Suprapubic skin (tissue), 4 donors: ENCODE measurements around the gene HSD11B2. TPM values are rescaled to one million over a fixed set of nuclear protein-coding genes. Genes with fewer than 3 reads are reported as not detected.

Source experiments
- DNase-seq, 2 donors: peaks; one replicate each; pipeline ENCODE4 v3.0.0-alpha.2; 2019; ENCODE audit warnings: low spot score in 2 of 2
- H3K27ac ChIP-seq: fragments of 200-600 bp; sonication (generic); one replicate; pipeline ENCODE4 v1.5.1; 2019
- H3K27me3 ChIP-seq: fragments of 200-600 bp; sonication (generic); one replicate; pipeline ENCODE4 v1.5.1; 2019
- H3K36me3 ChIP-seq: fragments of 200-600 bp; sonication (generic); one replicate; pipeline ENCODE4 v1.5.1; 2019
- H3K4me1 ChIP-seq: fragments of 200-600 bp; sonication (generic); one replicate; pipeline ENCODE4 v1.5.1; 2019
- H3K4me3 ChIP-seq: fragments of 200-600 bp; sonication (generic); one replicate; pipeline ENCODE4 v1.5.1; 2019; ENCODE audit warnings: mild to moderate bottlenecking
- H3K9me3 ChIP-seq: fragments of 200-600 bp; sonication (generic); one replicate; pipeline ENCODE4 v1.5.1; 2019
- EP300 ChIP-seq: sonication (generic); formaldehyde crosslinking; IDR thresholded peaks from one replicate; pipeline ENCODE4 v1.6.1; 2017; ENCODE audit warnings: antibody characterized with exemption
- POLR2A ChIP-seq, 2 donors: fragments of 450-650 bp; IDR thresholded peaks; one replicate each; pipeline ENCODE4 v1.6.1; 2017; ENCODE audit warnings: antibody characterized with exemption in 2 of 2, mild to moderate bottlenecking in 2 of 2, moderate library complexity in 2 of 2
- POLR2AphosphoS5 ChIP-seq, 3 donors: sonication (generic); formaldehyde crosslinking; IDR thresholded peaks; one replicate each; pipeline ENCODE4 v1.6.1; 2017; ENCODE audit warnings: antibody characterized with exemption in 3 of 3
- WGBS: methylation state at CpG from one replicate; pipeline ENCODE4 v1.1.5; 2018; 5-methylcytosine and 5-hydroxymethylcytosine counted together
- total RNA-seq, 4 donors: library from RNA; depleted of rRNA; stranded (reverse); fragments of >200 nt; gene quantifications; one replicate each; pipeline ENCODE4 v1.1.0, GENCODE V29; 2016
- TF ChIP-seq, protein P1 (sequence below), 2 donors: fragments of 200-600 bp in 1 of 2; fragments of 450-650 bp in 1 of 2; sonication (generic) in 1 of 2; IDR thresholded peaks; one replicate each; pipeline ENCODE4 v1.5.1; 2016 to 2019; ENCODE audit warnings: antibody characterized with exemption in 2 of 2, mild to moderate bottlenecking in 1 of 2, moderate library complexity in 1 of 2

The HSD11B2 gene
- total RNA-seq, 4 donors from 2014 or later: 45.6 to 164 (median 69.1) TPM

- Histone ChIP-seq H3K36me3 (peaks cover 50% of the 10 kb centered on the region), H3K4me1 (peaks cover 48% of the 10 kb centered on the region), H3K4me3 (no peak overlapping the region), H3K27ac (no peak overlapping the region), H3K27me3 (no peaks in the 10 kb centered on the region), H3K9me3 (no peaks in the 10 kb centered on the region)
- TF ChIP-seq POLR2A (IDR thresholded peaks at IDR 0.05): no peak
- TF ChIP-seq, protein P1, sequence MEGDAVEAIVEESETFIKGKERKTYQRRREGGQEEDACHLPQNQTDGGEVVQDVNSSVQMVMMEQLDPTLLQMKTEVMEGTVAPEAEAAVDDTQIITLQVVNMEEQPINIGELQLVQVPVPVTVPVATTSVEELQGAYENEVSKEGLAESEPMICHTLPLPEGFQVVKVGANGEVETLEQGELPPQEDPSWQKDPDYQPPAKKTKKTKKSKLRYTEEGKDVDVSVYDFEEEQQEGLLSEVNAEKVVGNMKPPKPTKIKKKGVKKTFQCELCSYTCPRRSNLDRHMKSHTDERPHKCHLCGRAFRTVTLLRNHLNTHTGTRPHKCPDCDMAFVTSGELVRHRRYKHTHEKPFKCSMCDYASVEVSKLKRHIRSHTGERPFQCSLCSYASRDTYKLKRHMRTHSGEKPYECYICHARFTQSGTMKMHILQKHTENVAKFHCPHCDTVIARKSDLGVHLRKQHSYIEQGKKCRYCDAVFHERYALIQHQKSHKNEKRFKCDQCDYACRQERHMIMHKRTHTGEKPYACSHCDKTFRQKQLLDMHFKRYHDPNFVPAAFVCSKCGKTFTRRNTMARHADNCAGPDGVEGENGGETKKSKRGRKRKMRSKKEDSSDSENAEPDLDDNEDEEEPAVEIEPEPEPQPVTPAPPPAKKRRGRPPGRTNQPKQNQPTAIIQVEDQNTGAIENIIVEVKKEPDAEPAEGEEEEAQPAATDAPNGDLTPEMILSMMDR (IDR thresholded peaks at IDR 0.05): no peak
- no peak for TF ChIP-seq POLR2AphosphoS5 (IDR thresholded peaks at IDR 0.05)
- TF ChIP-seq EP300: no peak
- WGBS: 95% methylated on average over 19 of the region's 20 CpGs
- no peak for DNase-seq
These were observed 7.3 kb downstream of the HSD11B2 start for GRCh38 chr16:67438098-67438791.

DNA sequence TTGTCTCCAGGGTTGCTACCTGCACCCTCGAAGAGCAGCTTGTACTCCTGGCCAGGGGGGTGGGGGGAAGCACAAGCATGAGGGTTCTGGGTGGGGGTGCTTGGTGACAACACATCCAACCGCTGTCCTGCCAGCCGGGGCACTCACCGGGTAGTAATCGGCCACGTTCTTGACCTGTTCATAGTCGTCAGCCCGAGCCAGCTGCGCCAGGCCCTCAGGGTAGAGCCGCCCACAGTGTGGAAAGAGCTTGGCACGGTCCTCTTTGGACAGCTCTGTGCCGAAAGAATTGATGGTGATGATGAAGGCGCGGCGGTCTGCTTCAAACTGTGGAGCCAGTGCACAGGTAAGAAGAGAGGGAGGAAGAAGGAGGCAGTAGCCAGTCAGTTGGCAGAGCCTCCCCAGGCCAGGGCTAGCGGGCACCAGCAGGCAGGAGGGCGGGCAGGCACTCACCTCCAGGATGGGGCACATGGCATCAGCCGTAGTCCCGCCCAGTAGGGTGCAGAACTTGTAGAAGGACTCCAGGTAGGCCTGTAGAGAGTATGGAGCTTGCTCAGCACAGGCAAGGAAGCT lies 8.0 kb downstream of the HSD11B2 start:
- no peaks in the 10 kb centered on the region for H3K27me3 ChIP-seq
- no peak for DNase-seq
- no peak overlapping the region for H3K27ac ChIP-seq
- H3K4me1 ChIP-seq: peaks cover 51% of the 10 kb centered on the region
- no peak overlapping the region for H3K4me3 ChIP-seq
- peaks cover 55% of the 10 kb centered on the region for H3K36me3 ChIP-seq
- no peaks in the 10 kb centered on the region for H3K9me3 ChIP-seq
- no peak for TF ChIP-seq POLR2AphosphoS5 (IDR thresholded peaks at IDR 0.05)
- no peak for TF ChIP-seq POLR2A (IDR thresholded peaks at IDR 0.05)
- TF ChIP-seq, protein P1 (IDR thresholded peaks at IDR 0.05): no peak
- 87% methylated on average over 6 of the region's 19 CpGs for WGBS

GRCh38 chr16:67441271-67441753 lies 10.4 kb downstream of the HSD11B2 start:
- Histone ChIP-seq H3K9me3 (no peaks in the 10 kb centered on the region), H3K36me3 (peaks cover 55% of the 10 kb centered on the region), H3K4me3 (no peak overlapping the region), H3K27ac (peak overlapping the region; percentile 63), H3K27me3 (no peaks in the 10 kb centered on the region), H3K4me1 (peaks cover 70% of the 10 kb centered on the region)
- peak; percentile 83 to 90 for DNase-seq
- 52% methylated on average over 9 of the region's 17 CpGs for WGBS
- TF ChIP-seq, protein P1 (IDR thresholded peaks at IDR 0.05): no peak
- no peak for TF ChIP-seq EP300
- TF ChIP-seq POLR2AphosphoS5 (IDR thresholded peaks at IDR 0.05): peak in 2 of 3 donors; percentile 42 to 46

DNA sequence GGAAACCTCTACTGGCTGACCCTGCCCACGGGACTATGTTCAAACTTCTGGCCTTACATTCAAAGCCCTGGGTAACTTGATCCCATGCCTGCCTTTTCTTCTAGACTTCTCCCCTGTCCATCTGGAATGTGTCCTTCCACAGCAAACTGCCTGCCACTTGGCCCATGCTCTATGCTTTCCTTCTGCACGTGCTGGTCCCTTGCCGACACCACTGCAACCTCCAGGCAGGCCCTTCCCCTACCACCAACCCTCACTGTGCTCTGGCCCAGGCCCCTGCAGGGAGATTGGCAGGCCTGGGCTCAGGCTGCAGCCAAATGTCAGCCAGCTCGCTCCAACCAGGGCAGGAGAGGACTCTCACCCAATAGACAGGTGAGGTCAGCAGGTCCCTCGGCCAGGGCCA lies 11.0 kb downstream of the HSD11B2 start:
- Histone ChIP-seq H3K4me1 (peaks cover 76% of the 10 kb centered on the region), H3K27me3 (no peaks in the 10 kb centered on the region), H3K4me3 (no peak overlapping the region), H3K27ac (peak overlapping the region; percentile 63), H3K9me3 (no peaks in the 10 kb centered on the region), H3K36me3 (peaks cover 49% of the 10 kb centered on the region)
- DNase-seq: no peak
- TF ChIP-seq POLR2A (IDR thresholded peaks at IDR 0.05): no peak
- 55% methylated on average over 5 of the region's 5 CpGs for WGBS

GRCh38 chr16:67442581-67443255 lies 11.8 kb downstream of the HSD11B2 start:
- H3K9me3 ChIP-seq: no peaks in the 10 kb centered on the region
- H3K4me1 ChIP-seq: peaks cover 84% of the 10 kb centered on the region
- H3K36me3 ChIP-seq: peaks cover 49% of the 10 kb centered on the region
- DNase-seq: no peak
- peak overlapping the region; percentile 63 for H3K27ac ChIP-seq
- no peaks in the 10 kb centered on the region for H3K27me3 ChIP-seq
- WGBS: 65% methylated on average over 9 of the region's 13 CpGs
- H3K4me3 ChIP-seq: no peak overlapping the region
- TF ChIP-seq, protein P1 (IDR thresholded peaks at IDR 0.05): no peak
- TF ChIP-seq EP300: no peak
- TF ChIP-seq POLR2A (IDR thresholded peaks at IDR 0.05): no peak
- TF ChIP-seq POLR2AphosphoS5 (IDR thresholded peaks at IDR 0.05): no peak
